Keratinocyte (primary cell): ENCODE results near the gene SGK2. TPM values are rescaled to one million over a fixed set of nuclear protein-coding genes. Genes with fewer than 3 reads are reported as not detected.
A peak's percentile ranks its signal among the peaks of the same experiment; 100 is the strongest.

ENCODE experiments used
- DNase-seq: peaks from one replicate; pipeline ENCODE4 v3.0.0-alpha.2; 2011; ENCODE audit warnings: low read depth, missing footprints, low spot score
- FAIRE-seq: peaks from 2 replicates; lab custom pipeline; 2011; peaks lifted over from hg19 to GRCh38; lab: Jason Lieb, UNC
- H2AFZ ChIP-seq: 2 replicates; pipeline ENCODE4 v1.6.0; 2012; ENCODE audit warnings: low read length, control low read depth, inconsistent platforms; ENCODE audit not compliant: control insufficient read depth
- H3K27ac ChIP-seq: 2 replicates; pipeline ENCODE4 v1.5.1; 2011; ENCODE audit warnings: low read length; ENCODE audit not compliant: control insufficient read depth, insufficient read depth
- H3K27me3 ChIP-seq: 3 replicates; pipeline ENCODE4 v1.6.0; 2011; ENCODE audit warnings: low read length; ENCODE audit not compliant: control insufficient read depth, insufficient read depth; ENCODE audit errors: extremely low read depth
- H3K36me3 ChIP-seq, 2 experiments: 2 replicates in 1 of 2; 3 replicates in 1 of 2; pipeline ENCODE4 v1.5.1; 2011; ENCODE audit warnings: low read length in 2 of 2, mild to moderate bottlenecking in 1 of 2; ENCODE audit not compliant: control insufficient read depth in 2 of 2, insufficient read depth in 2 of 2; ENCODE audit errors: extremely low read depth in 1 of 2
- H3K4me1 ChIP-seq: 3 replicates; pipeline ENCODE4 v1.5.1; 2011; ENCODE audit warnings: low read length; ENCODE audit not compliant: control insufficient read depth, insufficient read depth; ENCODE audit errors: extremely low read depth
- H3K4me2 ChIP-seq: 3 replicates; pipeline ENCODE4 v1.6.0; 2011; ENCODE audit warnings: low read depth, low read length; ENCODE audit not compliant: control insufficient read depth, insufficient read depth; ENCODE audit errors: extremely low read depth
- H3K4me3 ChIP-seq, 3 experiments: fragments of 200-600 bp in 1 of 3; sonication (generic) in 1 of 3; 2 replicates in 2 of 3; 3 replicates in 1 of 3; pipeline ENCODE4 v1.5.1; 2011 to 2016; ENCODE audit warnings: low read length in 3 of 3, mild to moderate bottlenecking in 3 of 3, control low read depth in 2 of 3, inconsistent platforms in 1 of 3, low read depth in 1 of 3, mixed read lengths in 1 of 3, mixed run types in 1 of 3, moderate library complexity in 1 of 3; ENCODE audit not compliant: control insufficient read depth in 2 of 3, insufficient read depth in 2 of 3; ENCODE audit errors: extremely low read depth in 1 of 3
- H3K79me2 ChIP-seq: 2 replicates; pipeline ENCODE4 v1.6.0; 2012; ENCODE audit warnings: low read length; ENCODE audit not compliant: control insufficient read depth, insufficient read depth
- H3K9ac ChIP-seq: 3 replicates; pipeline ENCODE4 v1.6.0; 2011; ENCODE audit warnings: low read length; ENCODE audit not compliant: control insufficient read depth, insufficient read depth; ENCODE audit errors: extremely low read depth
- H3K9me1 ChIP-seq: 3 replicates; pipeline ENCODE4 v1.6.0; 2011; ENCODE audit warnings: low read length; ENCODE audit not compliant: control insufficient read depth, insufficient read depth; ENCODE audit errors: extremely low read depth
- H3K9me3 ChIP-seq: 2 replicates; pipeline ENCODE4 v1.5.1; 2012; ENCODE audit warnings: low read depth, low read length; ENCODE audit not compliant: control insufficient read depth
- H4K20me1 ChIP-seq: 3 replicates; pipeline ENCODE4 v1.6.0; 2011; ENCODE audit warnings: low read length; ENCODE audit not compliant: control insufficient read depth, insufficient read depth; ENCODE audit errors: extremely low read depth
- EZH2 ChIP-seq: IDR thresholded peaks from one replicate; pipeline ENCODE4 v1.6.1; 2012; ENCODE audit warnings: inconsistent platforms, mild to moderate bottlenecking, low read length, moderate library complexity
- dilution Hi-C: fragments of 300-500 bp; cut with MboI; formaldehyde crosslinking; loops from one replicate; pipeline ENCODE4 v1.7.0; 2020; ENCODE audit warnings: low sequenced_read_pairs; ENCODE audit not compliant: extremely low pct_ligation_motif_present
- polyA plus RNA-seq, 5 experiments: library from polyadenylated mRNA; depleted of rRNA in 3 of 5; stranded (reverse) in 3 of 5; stranded (forward) in 1 of 5; unstranded in 1 of 5; fragments of >200 nt; gene quantifications; 1 replicate in 1 of 5; 2 replicates in 3 of 5; 3 replicates in 1 of 5; pipeline versions ENCODE4 v1.2.1 to v1.2.3, GENCODE V29; 2011 to 2012; ENCODE audit warnings: missing spikeins in 2 of 5, low read depth in 1 of 5, low replicate concordance in 1 of 5
- TF ChIP-seq, protein P1 (sequence below), 3 experiments: IDR thresholded peaks in 1 of 3; conservative IDR thresholded peaks in 1 of 3; optimal IDR thresholded peaks in 1 of 3; 2 replicates in 2 of 3; 3 replicates in 1 of 3; pipeline versions ENCODE3 to v1.5.1; 2011; ENCODE audit warnings: low read length in 3 of 3, mild to moderate bottlenecking in 3 of 3, moderate library complexity in 2 of 3, control low read depth in 1 of 3, inconsistent platforms in 1 of 3; ENCODE audit not compliant: insufficient read depth in 2 of 3; ENCODE audit errors: extremely low read depth in 1 of 3

SGK2 gene
- polyA plus RNA-seq, 1 donor (not counting 4 experiments of a cell fraction or from before 2014, with no cell fraction given): 0.12 TPM

GRCh38 chr20:43536817-43537440 is 21.9 kb upstream of the SGK2 start:
- H3K4me2 ChIP-seq: no peak overlapping the region
- H3K9ac ChIP-seq: no peak overlapping the region
- H3K9me3 ChIP-seq: no peaks in the 10 kb centered on the region
- no peaks in the 10 kb centered on the region for H4K20me1 ChIP-seq
- TF ChIP-seq, protein P1, sequence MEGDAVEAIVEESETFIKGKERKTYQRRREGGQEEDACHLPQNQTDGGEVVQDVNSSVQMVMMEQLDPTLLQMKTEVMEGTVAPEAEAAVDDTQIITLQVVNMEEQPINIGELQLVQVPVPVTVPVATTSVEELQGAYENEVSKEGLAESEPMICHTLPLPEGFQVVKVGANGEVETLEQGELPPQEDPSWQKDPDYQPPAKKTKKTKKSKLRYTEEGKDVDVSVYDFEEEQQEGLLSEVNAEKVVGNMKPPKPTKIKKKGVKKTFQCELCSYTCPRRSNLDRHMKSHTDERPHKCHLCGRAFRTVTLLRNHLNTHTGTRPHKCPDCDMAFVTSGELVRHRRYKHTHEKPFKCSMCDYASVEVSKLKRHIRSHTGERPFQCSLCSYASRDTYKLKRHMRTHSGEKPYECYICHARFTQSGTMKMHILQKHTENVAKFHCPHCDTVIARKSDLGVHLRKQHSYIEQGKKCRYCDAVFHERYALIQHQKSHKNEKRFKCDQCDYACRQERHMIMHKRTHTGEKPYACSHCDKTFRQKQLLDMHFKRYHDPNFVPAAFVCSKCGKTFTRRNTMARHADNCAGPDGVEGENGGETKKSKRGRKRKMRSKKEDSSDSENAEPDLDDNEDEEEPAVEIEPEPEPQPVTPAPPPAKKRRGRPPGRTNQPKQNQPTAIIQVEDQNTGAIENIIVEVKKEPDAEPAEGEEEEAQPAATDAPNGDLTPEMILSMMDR (optimal IDR thresholded peaks at IDR 0.05 in 1 of 3, IDR thresholded peaks at IDR 0.05 in 1 of 3, conservative IDR thresholded peaks at IDR 0.05 in 1 of 3; ENCODE audit: extremely low read depth in 1 of 3, insufficient read depth in 2 of 3, low read length in 3 of 3): no peak
- TF ChIP-seq EZH2: no peak
- H3K9me1 ChIP-seq: no peaks in the 10 kb centered on the region
- FAIRE-seq (no peak), DNase-seq (no peak)
- H2AFZ ChIP-seq: no peak overlapping the region
- H3K4me3 ChIP-seq: no peak overlapping the region
- H3K36me3 ChIP-seq: peaks cover 5 to 6% of the 10 kb centered on the region in 2 experiments
- H3K27me3 ChIP-seq: no peaks in the 10 kb centered on the region
- no peak overlapping the region for H3K27ac ChIP-seq
- no peaks in the 10 kb centered on the region for H3K79me2 ChIP-seq
- H3K4me1 ChIP-seq: no peaks in the 10 kb centered on the region
- dilution Hi-C loops: no loop called here

DNA sequence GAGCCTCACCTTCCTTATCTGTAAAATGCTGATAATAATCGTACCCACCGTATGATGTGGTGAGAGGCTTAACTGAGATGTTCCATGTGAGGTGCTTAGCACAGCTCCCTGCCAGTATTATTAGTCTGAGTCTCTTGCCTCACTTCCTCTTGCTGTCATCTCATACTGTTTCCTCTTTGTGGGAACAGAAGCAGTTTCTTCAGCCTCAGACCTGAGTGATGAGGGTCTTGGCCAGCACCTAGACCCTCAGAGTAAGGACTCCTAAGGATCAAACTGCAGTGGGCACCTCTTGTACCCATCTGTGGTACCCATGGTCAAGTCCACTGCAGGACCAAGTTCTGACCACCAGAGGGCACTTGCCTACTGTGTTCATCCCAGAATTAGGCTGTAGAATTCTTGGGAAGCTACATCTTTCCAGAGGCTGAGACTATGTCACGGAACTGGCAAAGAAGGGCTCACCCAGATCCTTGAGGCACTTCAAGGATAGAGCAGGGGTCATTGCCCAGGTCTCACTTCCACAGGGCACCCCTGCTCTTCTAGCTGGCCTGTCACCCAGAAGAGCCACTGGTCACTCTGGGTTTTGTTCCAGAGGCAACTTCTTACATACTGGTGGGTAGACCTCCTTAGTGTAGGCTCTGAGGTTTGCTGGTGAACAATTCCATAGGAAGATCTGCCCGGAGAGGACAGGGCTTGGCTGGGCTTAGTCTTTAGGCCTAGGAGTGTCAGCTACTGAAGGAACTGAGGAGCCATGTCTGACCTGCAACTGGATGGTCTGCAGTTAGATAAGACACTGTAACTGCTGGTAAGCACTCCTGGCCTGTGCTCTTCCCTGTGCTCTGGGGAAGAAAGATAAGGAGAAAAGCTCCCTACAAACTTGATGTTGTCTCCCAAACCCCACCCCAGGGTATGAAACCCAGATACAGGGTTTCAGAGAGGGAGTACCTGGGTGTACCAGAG is 20.6 kb upstream of the SGK2 start:
- no peak overlapping the region for H3K27ac ChIP-seq

More for the DNA sequence above, 20.6 kb upstream of the SGK2 start:
- Histone ChIP-seq H3K9ac (no peak overlapping the region), H2AFZ (no peak overlapping the region), H3K4me3 (no peak overlapping the region), H3K79me2 (no peaks in the 10 kb centered on the region), H3K9me3 (no peaks in the 10 kb centered on the region), H3K4me2 (no peak overlapping the region), H3K27me3 (no peaks in the 10 kb centered on the region), H3K4me1 (no peaks in the 10 kb centered on the region), H3K9me1 (no peaks in the 10 kb centered on the region), H3K36me3 (peaks cover 5 to 6% of the 10 kb centered on the region in 2 experiments), H4K20me1 (no peaks in the 10 kb centered on the region)
- DNase-seq: no peak
- TF ChIP-seq, protein P1 (optimal IDR thresholded peaks at IDR 0.05 in 1 of 3, IDR thresholded peaks at IDR 0.05 in 1 of 3, conservative IDR thresholded peaks at IDR 0.05 in 1 of 3; ENCODE audit: extremely low read depth in 1 of 3, insufficient read depth in 2 of 3, low read length in 3 of 3): peak; percentile 86 to 96 (median 94)
- TF ChIP-seq EZH2: no peak
- dilution Hi-C loops: no loop called here
- FAIRE-seq: peak; percentile 71
